ENCODE data around the gene HIGD2A. TPM values are rescaled to one million over a fixed set of nuclear protein-coding genes. Genes with fewer than 3 reads are reported as not detected.

The HIGD2A gene
- total and polyA plus RNA-seq, 9 of the 15 experiments (the other 6 are each of a cell fraction or from before 2014, with no cell fraction given), result 94.7 to 264 (median 163) TPM

- TF ChIP-seq CTBP1 (IDR thresholded peaks at IDR 0.05; ENCODE audit: borderline replicate concordance) (peak; percentile 97), ATF6 (CRISPR knock-in tag; IDR thresholded peaks at IDR 0.05) (no peak), BMI1 (IDR thresholded peaks at IDR 0.05; ENCODE audit: low read length) (no peak), E2F6 (IDR thresholded peaks at IDR 0.05; ENCODE audit: borderline replicate concordance in 1 of 2, extremely low read depth in 1 of 2, insufficient read depth in 1 of 2, insufficient read length in 1 of 2, low read depth in 1 of 2, low read length in 1 of 2, poor library complexity in 1 of 2, severe bottlenecking in 1 of 2) (peak; percentile 96 to 97), ZBTB33 (CRISPR knock-in tag; IDR thresholded peaks at IDR 0.05) (peak; percentile 70), RERE (CRISPR knock-in tag; IDR thresholded peaks at IDR 0.05; ENCODE audit: borderline replicate concordance) (no peak), FOXA3 (CRISPR knock-in tag; conservative IDR thresholded peaks at IDR 0.05 in 1 of 2, IDR thresholded peaks at IDR 0.05 in 1 of 2) (peak in 1 of 2 experiments; percentile 41; a peak in 1 of 4 replicates), PTBP1 (IDR thresholded peaks at IDR 0.05; ENCODE audit: low read depth, low read length) (no peak), BACH1 (tag; IDR thresholded peaks at IDR 0.05) (no peak), HNRNPL (IDR thresholded peaks at IDR 0.05; ENCODE audit: low read depth, low read length) (peak; percentile 80; the same call in 1 of the 2 replicates), ILF3 (IDR thresholded peaks at IDR 0.05; ENCODE audit: borderline replicate concordance) (peak; percentile 61; the same call in 1 of the 2 replicates), ZNF511 (CRISPR knock-in tag; IDR thresholded peaks at IDR 0.05) (peak; percentile 18; the same call in 1 of the 2 replicates), XRCC5 (IDR thresholded peaks at IDR 0.05; ENCODE audit: low read depth, low read length) (0 out of 2 replicates have a peak, but pooled peaks have one; percentile 24)
Measured at GRCh38 chr5:176415952-176416924, 27.7 kb downstream of the HIGD2A start, which contains the start of gene CLTB (continued).
